Gastrocnemius medialis (tissue), 4 donors: ENCODE data around the gene ALDH3B1.

Experiments used
- CTCF ChIP-seq, 5 experiments: fragments of 450-650 bp in 3 of 5; fragments of 200-600 bp in 2 of 5; sonication (generic) in 2 of 5; IDR thresholded peaks in 4 of 5; conservative IDR thresholded peaks in 1 of 5; 1 replicate in 4 of 5; 2 replicates in 1 of 5; pipeline ENCODE4 v1.5.1; 2016 to 2019; ENCODE audit warnings: antibody characterized with exemption in 5 of 5, mild to moderate bottlenecking in 3 of 5, moderate library complexity in 3 of 5
- POLR2A ChIP-seq, 2 donors: fragments of 450-650 bp; IDR thresholded peaks; one replicate each; pipeline ENCODE4 v1.6.1; 2017; ENCODE audit warnings: antibody characterized with exemption in 2 of 2, mild to moderate bottlenecking in 2 of 2, moderate library complexity in 2 of 2

DNA sequence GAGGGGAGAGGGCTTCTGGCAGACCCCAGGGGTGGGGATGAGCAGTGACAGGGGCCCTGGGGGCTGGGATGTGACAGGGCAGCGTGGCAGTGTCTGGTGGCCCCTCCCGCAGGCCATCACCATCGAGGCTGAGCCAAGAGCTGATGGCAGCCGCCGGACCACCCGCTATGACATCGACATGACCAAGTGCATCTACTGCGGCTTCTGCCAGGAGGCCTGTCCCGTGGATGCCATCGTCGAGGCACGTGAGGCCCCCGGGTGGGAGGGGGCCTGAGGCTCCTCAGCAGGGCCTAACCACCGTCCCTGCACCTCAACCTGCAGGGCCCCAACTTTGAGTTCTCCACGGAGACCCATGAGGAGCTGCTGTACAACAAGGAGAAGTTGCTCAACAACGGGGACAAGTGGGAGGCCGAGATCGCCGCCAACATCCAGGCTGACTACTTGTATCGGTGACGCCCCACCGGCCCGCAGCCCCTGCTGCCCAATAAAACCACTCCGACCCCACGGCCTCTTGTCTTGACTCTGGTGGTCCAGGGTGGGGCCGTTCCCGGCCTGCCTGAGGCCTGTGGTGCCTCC is 26.1 kb downstream of the ALDH3B1 start:
- TF ChIP-seq CTCF (IDR thresholded peaks at IDR 0.05 in 4 of 5, conservative IDR thresholded peaks at IDR 0.05 in 1 of 5) (no peak), POLR2A (IDR thresholded peaks at IDR 0.05) (no peak)
